IPS-NIHi11 (cell line): ENCODE measurements around the gene PWWP2B.

ENCODE experiments used
- DNase-seq: peaks from one replicate; pipeline ENCODE4 v3.0.0; 2012; ENCODE audit warnings: mixed read lengths, low spot score

The PWWP2B gene

GRCh38 chr10:132459301-132460003 lies 62.5 kb downstream of the PWWP2B start:
- no peak for DNase-seq

DNA sequence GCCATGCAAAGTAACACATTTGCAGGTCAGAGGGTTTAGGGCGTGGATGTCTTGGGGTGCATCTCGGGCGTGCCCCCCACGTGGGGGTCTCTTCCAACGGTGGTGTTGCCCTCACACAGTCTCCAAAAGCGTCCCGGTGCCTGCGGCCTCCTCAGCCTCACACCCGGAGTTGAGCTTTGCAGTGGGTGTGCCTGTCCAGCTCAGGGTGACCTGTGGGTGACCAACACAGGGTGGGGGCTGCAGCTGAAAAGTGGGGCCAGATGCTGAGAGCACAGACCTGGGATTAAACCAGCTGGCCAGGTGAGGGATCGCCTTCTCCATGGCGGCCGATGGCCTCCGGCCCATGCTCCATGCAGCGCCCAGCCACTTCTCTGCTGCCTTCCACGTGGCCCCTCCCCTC lies 63.1 kb downstream of the PWWP2B start:
- no peak for DNase-seq

DNA sequence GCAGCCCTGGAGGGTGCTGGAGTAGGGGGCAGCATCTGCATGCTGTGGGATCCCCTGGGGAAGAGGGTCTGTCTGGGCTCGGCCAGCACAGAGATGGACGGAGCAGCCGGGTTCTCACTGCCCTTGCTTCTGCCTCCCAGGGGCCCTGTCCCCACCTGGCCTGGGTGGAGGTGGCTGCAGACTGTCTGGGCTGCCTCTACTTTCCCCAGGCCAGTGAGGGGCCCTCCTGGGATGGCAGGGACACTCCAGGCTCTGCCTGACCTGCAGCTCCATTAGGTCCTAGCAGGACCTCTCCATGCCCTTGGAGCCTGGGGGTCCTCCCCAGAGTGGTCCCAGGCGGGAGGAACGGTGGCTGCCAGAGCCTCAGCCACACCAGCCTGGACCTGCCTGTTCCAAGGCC lies 63.7 kb downstream of the PWWP2B start:
- no peak for DNase-seq

- no peak for DNase-seq
These were observed 64.2 kb downstream of the PWWP2B start for GRCh38 chr10:132461103-132461682.

DNA sequence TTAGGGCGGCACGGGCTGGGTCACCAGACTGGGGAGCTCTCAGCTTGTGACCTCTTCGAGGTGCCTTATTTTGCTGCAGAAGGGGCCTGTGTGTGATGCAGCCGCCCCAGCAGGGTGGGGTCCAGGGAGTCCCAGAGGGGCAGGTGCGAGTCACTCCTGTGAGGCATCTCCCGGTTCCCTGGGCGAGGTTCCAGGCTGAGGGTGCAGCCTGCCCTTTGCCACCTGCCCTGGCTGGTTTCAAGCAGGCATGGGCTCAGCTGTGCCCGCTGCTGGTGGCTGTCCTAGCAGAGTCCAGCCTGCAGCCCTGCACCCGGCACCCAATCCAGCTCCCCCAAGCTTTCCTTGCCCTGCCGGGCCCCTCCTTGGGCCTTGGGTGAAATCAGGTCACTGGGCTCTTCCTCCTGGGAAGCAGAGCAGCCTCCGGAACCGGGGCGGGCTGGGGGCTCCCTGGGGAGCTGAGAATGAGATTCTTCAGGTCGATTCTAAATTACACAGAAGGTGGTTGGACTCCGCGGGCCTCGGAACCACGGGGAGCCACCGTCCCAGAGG lies 64.8 kb downstream of the PWWP2B start:
- DNase-seq, result no peak

GRCh38 chr10:132462463-132463332 lies 65.7 kb downstream of the PWWP2B start:
- DNase-seq, result no peak

DNA sequence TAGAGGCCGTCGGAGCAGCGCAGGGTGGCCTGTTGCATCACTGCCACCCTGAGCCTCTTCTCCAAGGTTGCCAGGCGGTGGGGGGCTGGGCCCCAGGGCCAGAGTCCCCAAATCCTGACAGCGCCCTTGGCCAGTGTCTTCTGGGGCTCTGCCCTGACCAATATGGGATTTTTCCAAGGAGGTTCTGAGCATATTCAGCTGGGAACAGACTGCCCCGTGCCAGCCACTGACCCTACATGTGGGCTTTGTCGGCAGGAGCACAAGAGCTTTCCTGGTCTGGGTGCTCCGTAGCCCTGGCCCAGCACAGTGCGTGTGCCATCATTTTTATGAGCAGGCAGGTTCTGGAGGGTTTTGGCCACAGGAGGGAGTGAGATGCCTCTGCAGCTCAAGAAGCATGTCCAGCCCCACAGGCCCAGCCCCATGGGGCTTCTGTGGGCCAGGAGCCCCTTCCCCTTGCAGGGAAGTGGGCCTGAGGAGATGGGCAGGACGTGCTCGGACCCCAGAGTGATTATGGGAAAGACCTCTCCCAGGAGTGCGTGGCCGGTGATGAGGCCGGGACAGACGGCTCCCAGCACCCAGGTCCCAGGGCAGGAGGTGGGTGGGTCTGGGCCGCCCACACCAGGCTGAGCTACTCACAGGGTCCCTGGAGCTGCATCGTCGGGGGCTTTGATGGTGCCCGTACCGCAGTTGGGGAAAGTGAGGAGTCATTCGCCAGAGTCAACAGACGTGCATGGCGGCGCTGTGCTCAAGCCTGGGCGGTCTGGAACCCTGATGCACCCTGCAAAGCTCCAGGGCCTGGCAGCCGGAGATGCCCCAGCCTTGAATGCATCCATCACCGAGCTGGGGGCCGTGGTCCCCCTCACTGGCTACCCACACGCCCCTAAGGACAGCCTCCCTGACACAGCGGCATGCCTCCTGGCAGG lies 66.6 kb downstream of the PWWP2B start:
- no peak for DNase-seq

GRCh38 chr10:132464256-132465192 lies 67.5 kb downstream of the PWWP2B start:
- DNase-seq, result no peak

GRCh38 chr10:132465193-132465888 lies 68.3 kb downstream of the PWWP2B start:
- DNase-seq, result no peak

GRCh38 chr10:132465889-132466519 lies 69.0 kb downstream of the PWWP2B start:
- no peak for DNase-seq

DNA sequence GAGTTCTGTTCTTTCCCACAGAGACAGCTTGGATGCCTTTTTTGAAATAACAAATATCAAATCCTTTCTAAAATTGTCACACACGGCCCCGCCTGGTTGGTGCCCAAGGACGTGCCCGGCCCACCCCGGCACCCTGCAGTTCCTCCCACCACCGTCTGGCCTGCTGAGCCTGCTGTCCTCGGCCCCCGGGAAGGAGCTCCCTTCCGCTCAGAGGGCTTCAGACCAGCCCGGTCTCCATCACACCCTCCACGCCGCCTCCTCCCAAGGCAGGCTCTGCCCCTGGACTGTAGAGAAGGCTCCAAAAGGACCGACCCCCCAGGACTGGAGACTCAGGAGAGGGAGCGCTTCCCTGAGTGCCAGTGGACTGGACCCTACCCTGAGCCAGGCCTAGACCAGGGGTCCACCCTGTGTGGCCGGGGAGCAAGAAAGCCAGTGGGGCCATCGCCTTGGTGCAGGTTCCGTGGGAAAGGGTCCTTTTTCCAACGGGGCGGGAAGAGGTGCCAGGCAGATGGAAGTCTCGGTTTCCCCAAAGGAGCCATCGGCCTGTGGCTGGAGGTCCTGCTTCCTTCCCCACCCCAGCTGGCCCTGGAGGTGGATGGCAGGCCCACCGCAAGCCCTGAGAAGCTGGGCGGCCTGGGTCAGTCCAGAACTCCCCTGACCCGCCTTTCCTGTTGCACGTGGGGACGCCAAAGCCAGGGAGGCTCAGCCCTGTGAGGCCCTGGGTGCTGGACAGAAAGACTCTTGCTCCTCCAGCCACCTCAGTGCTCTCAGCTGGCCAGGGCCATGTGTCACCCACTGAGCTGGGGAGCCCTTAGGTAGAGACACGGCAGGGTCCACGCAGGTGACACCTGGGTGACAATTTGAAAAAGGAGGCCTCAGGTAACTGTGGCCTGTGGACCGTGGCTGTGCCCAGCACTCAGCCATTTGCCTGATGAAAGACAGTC lies 69.8 kb downstream of the PWWP2B start:
- DNase-seq, result no peak
